Measurements from ENCODE around the gene LRFN3. TPM values are rescaled to one million over a fixed set of nuclear protein-coding genes. Genes with fewer than 3 reads are reported as not detected.

The LRFN3 gene
- total and polyA plus RNA-seq, 10 of the 15 experiments (the other 5 are each of a cell fraction or from before 2014, with no cell fraction given): 0.02 to 7.3 (median 2.0) TPM; not detected in 1

DNA sequence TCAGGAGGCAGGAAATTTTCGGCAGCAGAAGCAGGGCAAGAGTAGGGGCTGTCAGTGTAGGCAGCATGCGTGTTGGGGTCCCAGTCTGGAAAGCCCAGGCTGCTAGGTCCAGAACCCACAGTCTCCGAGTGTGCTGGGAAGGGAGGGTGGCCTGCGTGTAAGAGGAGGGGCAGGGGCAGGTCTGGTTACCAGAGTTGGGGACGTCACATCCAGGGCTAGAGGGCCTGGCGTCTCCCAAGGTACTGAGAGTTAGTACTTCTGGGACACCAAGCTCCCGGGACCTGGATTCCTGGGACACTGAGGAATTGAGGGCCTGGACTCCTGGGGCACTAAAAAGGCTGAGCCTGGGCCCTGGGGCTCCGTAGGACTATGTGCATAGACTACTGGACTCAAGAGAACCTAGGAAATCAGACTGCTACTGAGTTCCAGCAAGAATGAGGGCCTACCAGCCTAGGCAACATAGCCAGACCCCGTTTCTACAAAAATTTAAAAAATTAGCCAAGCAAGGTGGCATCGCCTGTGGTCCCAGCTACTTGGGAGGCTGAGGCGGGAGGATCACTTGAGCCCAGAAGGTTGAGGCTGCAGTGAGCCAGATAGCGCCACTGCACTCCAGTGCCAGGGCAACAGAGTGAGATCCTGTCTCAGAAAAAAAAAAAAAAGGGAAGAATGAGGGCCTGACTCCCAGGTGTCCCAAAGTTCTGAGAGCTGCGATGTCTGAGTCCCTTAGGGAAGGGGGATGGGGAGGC, 38.3 kb upstream of the LRFN3 start (continued):
- TF ChIP-seq NR2C2 (IDR thresholded peaks at IDR 0.05; ENCODE audit: borderline replicate concordance, control insufficient read depth, insufficient read length, low read depth) (no peak), ZZZ3 (IDR thresholded peaks at IDR 0.05; ENCODE audit: control insufficient read depth, insufficient read length, low read depth) (no peak), BRCA1 (IDR thresholded peaks at IDR 0.05; ENCODE audit: low read depth, low read length) (no peak), RAD21 (IDR thresholded peaks at IDR 0.05; ENCODE audit: insufficient read depth, low read depth, low read length) (no peak), NFYA (IDR thresholded peaks at IDR 0.05; ENCODE audit: borderline replicate concordance, low read depth, low read length) (no peak)
- TF ChIP-seq, protein P1, sequence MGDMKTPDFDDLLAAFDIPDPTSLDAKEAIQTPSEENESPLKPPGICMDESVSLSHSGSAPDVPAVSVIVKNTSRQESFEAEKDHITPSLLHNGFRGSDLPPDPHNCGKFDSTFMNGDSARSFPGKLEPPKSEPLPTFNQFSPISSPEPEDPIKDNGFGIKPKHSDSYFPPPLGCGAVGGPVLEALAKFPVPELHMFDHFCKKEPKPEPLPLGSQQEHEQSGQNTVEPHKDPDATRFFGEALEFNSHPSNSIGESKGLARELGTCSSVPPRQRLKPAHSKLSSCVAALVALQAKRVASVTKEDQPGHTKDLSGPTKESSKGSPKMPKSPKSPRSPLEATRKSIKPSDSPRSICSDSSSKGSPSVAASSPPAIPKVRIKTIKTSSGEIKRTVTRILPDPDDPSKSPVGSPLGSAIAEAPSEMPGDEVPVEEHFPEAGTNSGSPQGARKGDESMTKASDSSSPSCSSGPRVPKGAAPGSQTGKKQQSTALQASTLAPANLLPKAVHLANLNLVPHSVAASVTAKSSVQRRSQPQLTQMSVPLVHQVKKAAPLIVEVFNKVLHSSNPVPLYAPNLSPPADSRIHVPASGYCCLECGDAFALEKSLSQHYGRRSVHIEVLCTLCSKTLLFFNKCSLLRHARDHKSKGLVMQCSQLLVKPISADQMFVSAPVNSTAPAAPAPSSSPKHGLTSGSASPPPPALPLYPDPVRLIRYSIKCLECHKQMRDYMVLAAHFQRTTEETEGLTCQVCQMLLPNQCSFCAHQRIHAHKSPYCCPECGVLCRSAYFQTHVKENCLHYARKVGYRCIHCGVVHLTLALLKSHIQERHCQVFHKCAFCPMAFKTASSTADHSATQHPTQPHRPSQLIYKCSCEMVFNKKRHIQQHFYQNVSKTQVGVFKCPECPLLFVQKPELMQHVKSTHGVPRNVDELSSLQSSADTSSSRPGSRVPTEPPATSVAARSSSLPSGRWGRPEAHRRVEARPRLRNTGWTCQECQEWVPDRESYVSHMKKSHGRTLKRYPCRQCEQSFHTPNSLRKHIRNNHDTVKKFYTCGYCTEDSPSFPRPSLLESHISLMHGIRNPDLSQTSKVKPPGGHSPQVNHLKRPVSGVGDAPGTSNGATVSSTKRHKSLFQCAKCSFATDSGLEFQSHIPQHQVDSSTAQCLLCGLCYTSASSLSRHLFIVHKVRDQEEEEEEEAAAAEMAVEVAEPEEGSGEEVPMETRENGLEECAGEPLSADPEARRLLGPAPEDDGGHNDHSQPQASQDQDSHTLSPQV (IDR thresholded peaks at IDR 0.05): no peak

DNA sequence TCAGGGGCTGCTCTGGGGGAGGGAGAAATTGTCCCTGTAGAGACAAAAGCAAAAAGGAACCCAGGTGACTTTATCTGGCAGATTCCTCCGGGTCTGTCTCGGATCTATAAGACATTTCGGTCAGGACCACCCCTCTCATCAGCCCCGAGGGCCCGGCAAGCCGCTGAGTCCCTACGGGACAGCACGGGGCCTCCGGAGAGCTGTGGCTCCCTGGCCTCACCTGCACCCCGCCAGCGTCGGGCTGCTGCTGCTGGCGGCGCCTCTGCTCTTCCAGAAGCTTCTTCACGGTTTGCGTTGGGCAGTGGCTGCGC, 37.7 kb upstream of the LRFN3 start:
- H3K4me1 ChIP-seq (ENCODE audit: control insufficient read depth, insufficient read depth, low read length): peaks cover 27% of the 10 kb centered on the region
- H3K4me2 ChIP-seq (ENCODE audit: control insufficient read depth, insufficient read depth): peak overlapping the region; percentile 52
- POLR2A ChIA-PET: interaction anchor here (0.6 kb wide), 1 partner anchor 32 kb away, joined by 3 read pairs; no protein-coding TSS in a partner anchor
- H3K9ac ChIP-seq (ENCODE audit: control insufficient read depth, insufficient read depth, low read length): peak overlapping the region; percentile 78
- H3K79me2 ChIP-seq (ENCODE audit: control insufficient read depth, insufficient read depth, low read length): peaks cover 36% of the 10 kb centered on the region
- H3K36me3 ChIP-seq (ENCODE audit: control insufficient read depth in 2 of 2, insufficient read depth in 2 of 2, low read length in 1 of 2): peaks cover 10 to 14% of the 10 kb centered on the region in 2 experiments; a peak in 3 of 4 replicates
- H4K20me1 ChIP-seq (ENCODE audit: control insufficient read depth, insufficient read depth): no peaks in the 10 kb centered on the region
- no peak overlapping the region for H2AFZ ChIP-seq (ENCODE audit: control insufficient read depth, low read depth, low read length)
- DNase-seq (ENCODE audit: low read depth, low spot score) (no peak), FAIRE-seq (no peak), ATAC-seq (no peak)
- RAD21 ChIA-PET (ENCODE audit: unreplicated experiment): interaction anchor here (0.9 to 1.6 kb wide), 3 partner anchors 15 to 32 kb away, joined by 4 to 10 read pairs (median 6); no protein-coding TSS in a partner anchor
- SMC1A ChIA-PET (ENCODE audit: uncharacterized antibody, unreplicated experiment): interaction anchor here (1.0 kb wide), 1 partner anchor 16 kb away, joined by 3 read pairs; no protein-coding TSS in a partner anchor
- no TSS peak for BruUV-seq (replicated peaks)
- H3K27me3 ChIP-seq (replicated peaks in 1 of 2; ENCODE audit: control insufficient read depth in 2 of 2, insufficient read depth in 2 of 2, low read length in 1 of 2): no peaks in the 10 kb centered on the region
- 1% methylated on average over 17 of the region's 17 CpGs for WGBS (ENCODE audit: insufficient coverage, insufficient replicate concordance, low lambda C conversion rate, missing lambda C conversion rate)
- CTCF ChIA-PET: interaction anchor here (0.7 to 2.3 kb wide), 4 partner anchors 10 to 33 kb away, joined by 3 to 8 read pairs (median 3); no protein-coding TSS in a partner anchor
- in situ Hi-C loops (cut with MboI) (no loop called here), intact Hi-C loops (cut with micrococcal nuclease; ENCODE audit: unreplicated experiment) (no loop called here)
- peak overlapping the region; percentile 96 for H3K27ac ChIP-seq (ENCODE audit: control insufficient read depth, insufficient read depth)
- H3K4me3 ChIP-seq: peak overlapping the region; percentile 96
- no peaks in the 10 kb centered on the region for H3K9me3 ChIP-seq (replicated peaks; ENCODE audit: control insufficient read depth, insufficient read depth, low read length)
- TF ChIP-seq, protein P2, sequence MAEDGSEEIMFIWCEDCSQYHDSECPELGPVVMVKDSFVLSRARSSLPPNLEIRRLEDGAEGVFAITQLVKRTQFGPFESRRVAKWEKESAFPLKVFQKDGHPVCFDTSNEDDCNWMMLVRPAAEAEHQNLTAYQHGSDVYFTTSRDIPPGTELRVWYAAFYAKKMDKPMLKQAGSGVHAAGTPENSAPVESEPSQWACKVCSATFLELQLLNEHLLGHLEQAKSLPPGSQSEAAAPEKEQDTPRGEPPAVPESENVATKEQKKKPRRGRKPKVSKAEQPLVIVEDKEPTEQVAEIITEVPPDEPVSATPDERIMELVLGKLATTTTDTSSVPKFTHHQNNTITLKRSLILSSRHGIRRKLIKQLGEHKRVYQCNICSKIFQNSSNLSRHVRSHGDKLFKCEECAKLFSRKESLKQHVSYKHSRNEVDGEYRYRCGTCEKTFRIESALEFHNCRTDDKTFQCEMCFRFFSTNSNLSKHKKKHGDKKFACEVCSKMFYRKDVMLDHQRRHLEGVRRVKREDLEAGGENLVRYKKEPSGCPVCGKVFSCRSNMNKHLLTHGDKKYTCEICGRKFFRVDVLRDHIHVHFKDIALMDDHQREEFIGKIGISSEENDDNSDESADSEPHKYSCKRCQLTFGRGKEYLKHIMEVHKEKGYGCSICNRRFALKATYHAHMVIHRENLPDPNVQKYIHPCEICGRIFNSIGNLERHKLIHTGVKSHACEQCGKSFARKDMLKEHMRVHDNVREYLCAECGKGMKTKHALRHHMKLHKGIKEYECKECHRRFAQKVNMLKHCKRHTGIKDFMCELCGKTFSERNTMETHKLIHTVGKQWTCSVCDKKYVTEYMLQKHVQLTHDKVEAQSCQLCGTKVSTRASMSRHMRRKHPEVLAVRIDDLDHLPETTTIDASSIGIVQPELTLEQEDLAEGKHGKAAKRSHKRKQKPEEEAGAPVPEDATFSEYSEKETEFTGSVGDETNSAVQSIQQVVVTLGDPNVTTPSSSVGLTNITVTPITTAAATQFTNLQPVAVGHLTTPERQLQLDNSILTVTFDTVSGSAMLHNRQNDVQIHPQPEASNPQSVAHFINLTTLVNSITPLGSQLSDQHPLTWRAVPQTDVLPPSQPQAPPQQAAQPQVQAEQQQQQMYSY (CRISPR knock-in tag; IDR thresholded peaks at IDR 0.05): no peak
- TF ChIP-seq, protein P3, sequence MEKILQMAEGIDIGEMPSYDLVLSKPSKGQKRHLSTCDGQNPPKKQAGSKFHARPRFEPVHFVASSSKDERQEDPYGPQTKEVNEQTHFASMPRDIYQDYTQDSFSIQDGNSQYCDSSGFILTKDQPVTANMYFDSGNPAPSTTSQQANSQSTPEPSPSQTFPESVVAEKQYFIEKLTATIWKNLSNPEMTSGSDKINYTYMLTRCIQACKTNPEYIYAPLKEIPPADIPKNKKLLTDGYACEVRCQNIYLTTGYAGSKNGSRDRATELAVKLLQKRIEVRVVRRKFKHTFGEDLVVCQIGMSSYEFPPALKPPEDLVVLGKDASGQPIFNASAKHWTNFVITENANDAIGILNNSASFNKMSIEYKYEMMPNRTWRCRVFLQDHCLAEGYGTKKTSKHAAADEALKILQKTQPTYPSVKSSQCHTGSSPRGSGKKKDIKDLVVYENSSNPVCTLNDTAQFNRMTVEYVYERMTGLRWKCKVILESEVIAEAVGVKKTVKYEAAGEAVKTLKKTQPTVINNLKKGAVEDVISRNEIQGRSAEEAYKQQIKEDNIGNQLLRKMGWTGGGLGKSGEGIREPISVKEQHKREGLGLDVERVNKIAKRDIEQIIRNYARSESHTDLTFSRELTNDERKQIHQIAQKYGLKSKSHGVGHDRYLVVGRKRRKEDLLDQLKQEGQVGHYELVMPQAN (conservative IDR thresholded peaks at IDR 0.05): no peak
- no peak for TF ChIP-seq IKZF2 (IDR thresholded peaks at IDR 0.05)
- TF ChIP-seq RFX5 (IDR thresholded peaks at IDR 0.05; ENCODE audit: low read depth, low read length): no peak
- no peak for TF ChIP-seq ZSCAN29 (IDR thresholded peaks at IDR 0.05)
- TF ChIP-seq HDAC2 (IDR thresholded peaks at IDR 0.05): no peak

All from GM12878 (cell line).